ENCODE data around the gene SCAF1.

SCAF1 gene

DNA sequence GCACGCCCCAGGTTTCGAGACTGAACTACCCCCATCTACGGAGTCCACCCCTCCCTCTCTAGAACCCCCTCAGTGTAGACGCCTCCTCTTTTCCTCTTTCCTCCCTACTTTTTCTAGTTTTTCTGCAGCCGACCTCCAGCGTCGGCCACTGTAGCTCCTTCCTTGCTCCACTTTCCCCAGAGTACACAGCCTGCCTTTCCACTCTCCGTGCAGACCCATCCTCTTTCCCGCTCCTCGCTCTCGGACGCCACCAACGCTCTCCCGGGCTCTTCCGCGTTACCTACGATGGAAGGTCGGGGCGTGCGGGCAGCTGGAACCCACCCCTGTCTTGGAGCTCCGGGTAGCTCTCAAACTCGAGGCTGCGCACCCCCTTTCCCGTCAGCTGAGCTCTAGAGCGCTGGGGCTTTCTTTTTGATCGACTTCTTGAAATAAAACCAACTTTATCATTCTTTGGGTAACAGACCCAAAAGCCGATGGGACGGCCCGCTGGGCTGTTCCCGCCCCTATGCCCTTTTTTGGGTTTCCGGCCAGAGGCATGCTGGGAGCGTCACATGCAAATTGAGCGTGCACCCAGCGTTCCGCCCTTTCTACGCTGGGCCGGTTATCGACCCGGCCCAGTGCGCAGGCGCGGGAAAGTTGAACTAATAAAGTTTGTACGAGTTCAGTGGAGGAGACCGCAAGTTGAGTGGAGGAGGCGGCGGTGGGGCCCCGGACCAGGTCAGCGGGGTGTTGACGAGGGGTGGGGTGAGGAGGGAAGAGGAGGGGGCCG, 23.5 kb downstream of the SCAF1 start, which contains the start of the genes BCL2L12 and IRF3:
BCL2L12 (plus strand) TSS at position 583 of the 769 bp plus-strand sequence. CDS start 760 bp downstream, outside the sequence.
IRF3 (minus strand) TSS at position 507 of the 769 bp plus-strand sequence. CDS start 1,019 bp downstream, outside the sequence.
- DNase-seq: peak; percentile 98

DNA sequence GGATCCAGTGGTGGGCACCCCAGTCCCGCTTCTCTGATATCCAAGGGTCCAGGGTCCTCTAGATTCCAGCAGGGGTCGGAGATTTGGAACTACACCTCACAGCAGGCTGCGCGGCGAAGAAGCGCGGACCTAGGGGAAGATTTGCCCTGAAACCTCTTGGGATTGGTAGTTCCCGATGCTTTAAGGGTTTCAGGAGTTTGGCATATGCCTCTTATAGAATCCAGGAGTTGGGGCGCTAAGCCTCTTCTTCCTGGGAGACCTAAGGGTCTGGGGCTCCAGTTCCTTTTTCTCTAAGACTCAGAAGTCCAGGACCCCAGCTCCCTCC, 24.1 kb downstream of the SCAF1 start:
- no peak for DNase-seq

DNA sequence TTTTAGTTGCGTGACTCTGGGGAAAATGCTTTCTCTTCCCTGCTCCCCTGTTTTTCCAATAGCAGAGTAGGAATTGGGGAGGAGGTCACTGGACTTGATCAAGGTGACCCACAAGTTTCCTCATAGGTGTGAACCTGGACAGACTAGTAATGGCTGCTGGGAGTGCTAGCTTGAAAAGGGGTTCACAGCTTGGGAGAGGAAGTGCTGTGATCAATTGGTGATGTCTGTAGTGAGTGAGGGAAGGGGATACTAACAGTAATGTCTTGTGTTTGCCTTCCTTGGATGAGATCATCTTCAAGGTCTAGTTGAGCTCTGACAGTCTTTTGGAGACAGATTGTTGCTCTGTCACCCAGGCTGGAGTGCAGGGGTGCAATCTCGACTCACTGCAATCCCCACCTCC, 25.5 kb downstream of the SCAF1 start:
- DNase-seq: no peak

- no peak for DNase-seq
Measured at GRCh38 chr19:49669516-49669915, 27.5 kb downstream of the SCAF1 start.

DNA sequence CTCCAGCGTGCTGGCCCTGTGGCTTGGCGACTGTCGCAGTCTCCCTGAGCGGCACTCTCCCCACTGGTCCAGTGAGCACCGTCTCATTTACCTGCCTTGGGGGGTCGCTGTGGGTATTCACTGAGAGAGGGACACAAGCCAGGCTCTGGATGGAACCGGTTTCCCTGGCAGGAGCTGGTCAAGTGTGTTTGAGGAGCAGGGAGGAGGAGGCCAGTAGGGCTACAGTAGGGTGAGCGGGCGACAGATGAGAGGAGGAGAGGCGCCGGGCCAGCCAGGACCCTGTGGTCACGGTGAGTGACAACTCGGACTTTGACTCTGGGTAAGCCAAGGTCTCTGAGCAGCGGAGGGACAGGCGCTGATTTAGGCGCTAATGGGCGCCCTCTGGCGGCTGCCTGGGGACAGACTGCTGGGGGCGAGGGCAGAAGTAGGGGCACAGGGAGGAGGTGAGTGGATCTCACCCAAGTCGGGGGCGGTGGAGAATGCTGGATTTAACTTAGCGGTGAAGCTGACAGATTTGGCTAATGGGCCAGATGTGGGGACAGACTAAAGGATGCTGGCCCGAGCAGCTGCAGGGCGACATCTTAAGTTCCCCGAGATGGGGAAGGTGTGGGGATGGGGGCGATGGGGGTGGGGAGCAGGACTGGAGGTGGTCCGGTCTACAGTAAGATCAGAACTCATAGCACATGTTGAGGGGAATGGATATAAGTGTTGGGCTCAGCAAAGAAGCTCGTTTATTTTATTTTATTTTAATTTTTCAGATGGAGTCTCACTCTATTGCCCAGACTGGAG, 30.3 kb downstream of the SCAF1 start:
- DNase-seq: peak; percentile 61

DNA sequence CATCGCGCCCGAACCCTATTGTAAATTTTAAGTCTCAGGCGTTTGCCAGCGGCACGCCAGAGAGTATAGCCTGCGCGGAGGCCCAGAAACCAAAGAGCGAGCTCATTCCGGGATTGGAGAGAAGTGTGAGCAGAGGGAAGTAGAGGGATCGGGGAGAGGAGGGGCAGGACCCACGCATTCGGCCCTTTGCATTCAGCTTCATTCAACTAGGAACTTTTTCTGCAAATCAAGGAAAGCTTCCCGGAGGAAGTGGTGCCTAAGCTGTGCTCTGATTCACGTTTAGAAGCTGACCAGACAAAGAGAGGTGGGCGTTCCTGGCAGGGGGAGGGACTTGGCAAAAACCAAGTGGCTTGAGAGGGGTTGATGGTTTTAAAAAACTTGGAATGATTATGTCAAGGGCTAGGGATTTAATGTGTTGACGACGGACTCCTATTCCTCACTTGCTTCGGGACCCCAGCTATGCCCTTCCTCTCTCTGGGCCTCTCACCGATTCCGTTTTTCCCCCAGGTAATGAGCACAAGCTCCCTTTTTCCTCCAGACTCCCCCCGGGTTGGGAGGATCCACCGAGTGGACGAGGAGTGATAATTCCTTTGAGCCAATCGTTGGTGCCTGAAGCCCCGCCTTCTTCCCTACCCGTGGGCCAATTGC, 34.3 kb downstream of the SCAF1 start:
- no peak for DNase-seq

DNA sequence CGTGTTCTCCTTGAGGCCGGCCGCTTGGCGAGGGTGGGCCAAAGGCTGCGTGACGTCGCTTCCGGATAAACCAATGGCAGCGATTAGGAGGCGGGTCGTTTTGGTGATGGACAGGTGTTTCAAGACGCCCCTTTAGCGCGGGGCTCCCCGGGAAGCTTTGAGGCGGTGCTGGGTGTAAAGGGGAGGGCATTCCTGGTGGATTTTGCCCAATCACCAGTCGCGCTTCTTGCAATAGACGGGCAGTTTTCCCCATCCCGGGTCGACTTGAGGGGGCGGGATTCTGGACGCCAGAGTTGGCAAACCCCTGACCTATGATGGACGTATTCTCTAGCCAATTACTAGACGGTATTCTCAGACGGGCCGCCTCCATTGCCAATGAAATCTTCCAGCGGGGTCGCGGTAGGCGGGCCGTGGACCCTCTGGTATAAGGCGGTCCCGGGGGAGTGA, 34.8 kb downstream of the SCAF1 start:
- peak; percentile 98 for DNase-seq

DNA sequence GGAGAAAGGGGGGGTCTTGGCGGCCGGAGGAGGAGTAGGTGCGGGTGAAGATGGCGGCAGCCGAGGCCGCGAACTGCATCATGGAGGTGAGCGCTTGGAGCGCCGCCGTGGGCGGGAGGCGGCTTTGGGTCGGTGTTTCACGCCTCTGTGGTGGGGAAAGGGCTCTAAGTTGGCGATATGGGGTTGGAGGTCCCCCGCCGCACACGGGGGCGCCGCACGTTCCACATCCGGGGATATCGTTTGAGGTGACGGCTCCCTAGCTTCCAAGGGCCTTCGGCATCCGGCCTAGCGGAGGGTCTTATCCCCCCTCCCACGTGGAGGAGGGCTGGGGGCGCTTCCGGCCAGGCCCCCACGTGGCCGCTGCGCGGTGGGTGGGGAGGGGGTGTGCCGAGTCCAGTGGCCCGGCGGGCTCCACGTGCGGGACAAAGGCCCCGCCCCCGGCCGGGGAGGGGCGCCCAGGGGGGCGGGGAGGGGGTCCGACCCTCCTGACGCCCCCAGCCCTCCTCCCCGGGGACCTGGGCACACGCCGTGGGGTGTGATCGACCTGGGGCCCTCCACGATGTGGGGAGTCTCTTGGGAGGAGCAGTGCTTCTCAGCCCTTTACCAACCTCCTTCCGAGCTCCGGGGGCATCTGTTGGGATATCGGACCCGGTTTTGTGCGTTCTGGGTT, 35.4 kb downstream of the SCAF1 start, which contains the start of gene PRMT1:
PRMT1 (plus strand) TSS at position 41 of the 670 bp plus-strand sequence; CDS start at position 51, 10 bp downstream.
- peak; percentile 63 for DNase-seq

DNA sequence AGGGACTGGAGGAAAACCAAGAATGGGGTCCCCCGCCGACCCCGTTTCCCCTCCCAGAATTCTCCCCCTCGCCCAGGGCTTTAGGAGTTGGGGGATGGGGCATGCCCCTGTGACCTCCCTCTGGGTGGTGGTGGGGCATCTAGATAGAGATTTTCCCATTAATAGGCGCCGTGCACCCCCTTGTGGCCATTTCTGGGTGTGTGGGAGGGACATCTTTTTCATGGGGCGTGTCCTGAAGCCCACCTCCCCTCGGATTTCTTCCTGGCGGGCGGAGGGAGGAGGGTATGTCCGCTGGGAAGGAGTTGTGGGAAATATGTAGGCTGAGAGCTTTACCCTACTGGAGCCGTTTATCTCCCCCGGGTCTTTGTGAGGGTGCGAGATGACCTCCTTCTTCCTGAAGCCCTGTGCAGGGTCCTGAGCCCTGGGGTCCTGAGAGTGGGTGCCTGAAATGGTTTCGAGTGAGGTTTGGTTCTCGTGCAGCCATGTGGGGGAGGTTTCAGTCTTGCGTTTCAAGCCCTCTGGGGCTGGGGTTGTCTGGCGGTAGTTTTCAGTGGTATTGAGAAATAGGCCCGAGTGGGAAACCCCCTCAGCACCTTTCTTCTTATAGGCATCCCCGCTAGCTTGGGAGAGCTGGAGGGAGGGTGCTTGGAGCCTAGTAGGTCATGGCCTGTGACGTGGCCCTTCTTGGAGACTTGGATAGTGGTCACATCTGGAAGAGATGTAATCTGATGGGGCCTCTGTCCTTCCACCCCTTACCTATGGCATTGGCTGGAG, 36.1 kb downstream of the SCAF1 start:
- DNase-seq: peak; percentile 76

DNA sequence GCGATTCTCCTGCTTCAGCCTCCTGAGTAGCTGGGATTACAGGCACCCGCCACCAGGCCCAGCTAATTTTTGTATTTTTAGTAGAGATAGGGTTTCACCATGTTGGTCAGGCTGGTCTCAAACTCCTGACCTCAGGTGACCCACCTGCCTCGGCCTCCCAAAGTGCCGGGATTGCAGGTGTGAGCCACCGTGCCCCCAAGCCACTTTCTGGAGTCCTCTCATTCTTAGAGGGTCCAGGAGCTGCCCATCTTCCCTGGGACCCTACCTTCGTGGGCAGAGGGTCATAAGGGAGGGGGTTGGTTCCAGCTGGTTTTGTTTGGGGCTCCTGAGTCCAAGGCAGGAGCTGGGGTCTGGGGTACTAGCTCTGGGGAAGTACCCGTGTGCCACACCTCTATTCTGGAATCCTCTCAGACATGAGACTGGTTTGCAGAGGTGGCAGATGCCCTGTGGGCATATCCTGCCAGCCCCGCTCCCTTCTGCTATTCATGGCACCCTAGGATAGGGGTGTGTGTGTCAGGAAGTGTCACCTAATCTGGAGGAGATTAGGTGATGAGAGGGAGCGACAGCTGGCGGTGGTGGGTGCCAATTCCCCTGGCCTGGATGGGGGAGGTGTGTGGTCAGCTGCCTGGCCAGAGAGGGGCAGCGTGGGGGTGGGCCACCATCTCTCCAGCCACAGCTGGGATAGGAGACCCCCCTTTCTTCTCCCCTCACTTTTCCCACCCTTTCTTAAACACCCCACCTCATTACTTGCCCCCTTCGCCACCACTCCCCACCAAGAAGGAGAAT, 37.2 kb downstream of the SCAF1 start:
- DNase-seq: no peak

DNA sequence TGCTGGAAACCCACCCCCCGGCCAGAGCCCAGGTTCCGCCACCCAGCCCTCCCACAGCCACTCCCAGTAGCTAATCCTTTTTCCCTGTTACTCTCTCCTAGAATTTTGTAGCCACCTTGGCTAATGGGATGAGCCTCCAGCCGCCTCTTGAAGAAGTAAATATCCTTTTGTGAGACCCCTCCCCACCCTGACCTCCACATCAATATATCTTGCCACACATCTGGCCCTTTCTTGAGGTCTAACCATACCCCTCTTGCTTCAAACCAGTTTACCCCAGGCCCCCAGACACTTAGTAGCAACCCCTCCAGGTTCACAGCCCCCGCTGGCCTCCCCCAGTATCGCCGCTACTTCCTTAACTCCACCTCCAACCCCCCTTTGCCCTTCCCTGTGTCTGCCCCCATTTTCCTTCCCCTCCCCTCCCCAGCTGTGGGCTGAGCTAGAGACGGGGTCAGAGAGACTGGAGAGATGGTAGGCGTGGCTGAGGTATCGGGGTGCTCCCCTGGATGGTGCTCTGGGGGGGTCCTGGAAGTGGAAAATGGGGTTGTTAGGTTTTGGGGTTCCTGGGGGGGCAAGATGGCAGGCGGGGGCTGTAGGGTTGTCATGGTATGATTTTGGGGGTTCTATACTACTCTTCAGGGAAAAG, 37.9 kb downstream of the SCAF1 start:
- no peak for DNase-seq

DNA sequence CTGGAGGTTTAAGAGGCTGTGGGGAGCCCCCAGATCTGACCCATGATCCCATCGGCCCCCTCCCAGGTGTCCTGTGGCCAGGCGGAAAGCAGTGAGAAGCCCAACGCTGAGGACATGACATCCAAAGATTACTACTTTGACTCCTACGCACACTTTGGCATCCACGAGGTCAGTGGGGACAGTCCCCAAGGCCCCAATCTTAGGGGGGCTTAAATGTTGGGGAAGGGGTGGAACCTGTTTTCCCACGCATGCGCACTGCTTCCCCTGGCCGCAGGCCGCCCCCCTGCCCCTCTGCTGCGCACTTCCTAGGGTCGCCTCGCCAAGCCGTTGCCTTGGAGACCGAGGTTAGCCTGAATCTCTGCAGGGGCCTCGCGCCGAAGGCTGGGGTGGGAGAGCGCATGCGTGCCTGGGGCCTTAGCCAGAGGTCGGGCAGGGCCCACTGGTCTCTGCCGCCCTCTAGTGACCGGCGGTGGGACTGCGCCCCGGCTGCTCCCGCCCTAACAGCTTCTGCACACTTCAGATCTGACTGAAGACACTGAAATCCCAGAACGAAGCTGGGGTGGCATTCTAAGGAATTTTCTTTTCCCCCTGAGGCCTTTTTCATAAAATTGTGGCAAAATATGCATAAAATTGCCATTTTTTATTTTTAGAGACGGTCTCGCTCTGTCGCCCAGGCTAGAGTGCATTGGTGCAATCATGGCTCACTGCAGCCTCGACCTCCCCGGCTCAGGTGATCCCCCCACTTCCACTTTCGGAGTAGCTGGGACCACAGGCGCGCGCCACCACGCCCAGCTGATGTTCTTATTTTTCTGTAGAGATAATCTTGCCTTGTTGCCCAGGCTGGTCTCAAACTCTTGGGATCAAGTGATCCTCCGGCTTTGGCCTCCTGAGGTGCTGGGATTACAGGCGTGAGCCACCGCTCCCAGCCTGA, 38.7 kb downstream of the SCAF1 start:
- peak; percentile 85 for DNase-seq

- DNase-seq: no peak
Measured at GRCh38 chr19:49681830-49682229, 39.8 kb downstream of the SCAF1 start.

- no peak for DNase-seq
Measured at GRCh38 chr19:49682274-49682673, 40.3 kb downstream of the SCAF1 start.

GRCh38 chr19:49683814-49684250, 41.8 kb downstream of the SCAF1 start:
- DNase-seq: no peak

- DNase-seq: no peak
Measured at GRCh38 chr19:49684251-49684982, 42.4 kb downstream of the SCAF1 start.

DNA sequence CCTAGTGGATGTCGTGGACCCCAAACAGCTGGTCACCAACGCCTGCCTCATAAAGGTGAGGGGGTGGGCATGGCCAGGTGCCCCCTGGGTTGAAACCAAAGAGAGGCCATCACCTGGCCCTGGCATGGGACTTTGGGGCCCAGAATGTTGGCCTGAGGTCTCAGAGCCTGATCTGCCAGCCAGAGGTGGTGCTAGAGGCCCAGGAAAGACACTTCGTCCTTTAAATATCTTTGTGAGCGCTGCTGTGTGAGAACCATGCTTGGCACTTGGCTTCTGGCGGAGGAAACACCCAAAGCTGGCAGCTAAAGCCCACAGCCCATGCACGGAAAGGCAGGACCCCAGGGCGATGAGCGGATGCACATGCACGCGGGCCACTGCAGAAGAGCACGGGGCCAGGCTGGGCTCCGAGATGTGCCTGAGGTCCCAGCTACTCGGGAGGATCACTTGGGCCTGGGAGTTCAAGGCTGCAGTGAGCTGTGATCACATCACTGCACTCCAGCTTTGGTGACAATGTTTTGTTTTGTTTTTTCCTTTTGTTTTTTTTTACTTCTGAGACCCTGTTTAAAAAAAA, 43.1 kb downstream of the SCAF1 start:
- DNase-seq: no peak

DNA sequence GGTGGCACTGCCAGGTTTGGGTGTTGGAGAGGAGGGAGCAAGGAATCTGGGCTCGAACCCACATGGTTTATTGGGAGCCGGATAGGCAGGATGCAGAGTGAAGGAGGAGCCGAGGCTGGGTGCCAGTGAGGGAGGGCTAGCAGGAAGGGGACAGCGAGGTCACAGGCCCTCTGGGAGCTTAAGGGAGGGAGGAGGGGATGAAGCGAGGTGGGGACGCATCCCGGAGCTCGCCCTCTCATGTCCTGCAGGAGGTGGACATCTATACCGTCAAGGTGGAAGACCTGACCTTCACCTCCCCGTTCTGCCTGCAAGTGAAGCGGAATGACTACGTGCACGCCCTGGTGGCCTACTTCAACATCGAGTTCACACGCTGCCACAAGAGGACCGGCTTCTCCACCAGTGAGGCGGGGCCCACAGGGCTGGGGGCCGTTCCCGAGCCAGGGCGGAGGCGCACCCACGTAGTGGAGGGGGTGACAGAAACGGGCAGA, 43.9 kb downstream of the SCAF1 start:
- DNase-seq: no peak
